HG03064 (cell line): ENCODE data around the gene TGFBR3.

ENCODE experiments used
- ATAC-seq: cut with Tn5 transposase; IDR thresholded peaks from one replicate; pipeline ENCODE4 v1.9.1; 2021; ENCODE audit warnings: low read depth; ENCODE audit not compliant: unreplicated experiment

The TGFBR3 gene

DNA sequence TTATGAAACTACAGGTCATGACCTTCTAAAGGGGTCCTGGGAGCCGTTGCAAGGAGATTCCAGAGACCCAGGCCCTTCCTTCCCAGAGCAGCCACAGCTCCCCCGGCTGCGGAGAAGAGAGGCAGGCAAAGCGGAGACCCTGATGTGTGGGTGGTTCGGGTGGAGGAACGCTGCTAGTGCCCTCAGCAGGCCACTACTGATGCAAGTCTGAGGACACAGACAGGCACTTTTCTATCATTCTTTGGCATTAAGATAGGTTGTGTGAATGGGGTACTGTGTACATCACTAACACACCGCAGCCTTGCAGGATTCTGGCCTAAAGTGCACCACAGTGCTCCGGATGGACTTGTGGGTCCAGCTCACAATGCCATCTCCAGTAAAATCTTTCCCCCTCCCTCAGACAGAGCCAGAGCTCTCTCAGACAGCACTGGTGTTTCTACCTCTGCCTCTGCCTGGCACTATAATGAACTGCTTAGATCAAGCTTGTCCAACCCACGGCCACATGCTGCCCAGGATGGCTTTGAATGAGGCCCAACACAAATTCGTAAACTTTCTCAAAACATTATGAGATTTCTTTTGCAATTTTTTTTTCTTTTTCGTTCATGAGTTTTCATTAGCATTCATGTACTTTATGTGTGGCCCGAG, 121.4 kb downstream of the TGFBR3 start:
- ATAC-seq, result no peak

DNA sequence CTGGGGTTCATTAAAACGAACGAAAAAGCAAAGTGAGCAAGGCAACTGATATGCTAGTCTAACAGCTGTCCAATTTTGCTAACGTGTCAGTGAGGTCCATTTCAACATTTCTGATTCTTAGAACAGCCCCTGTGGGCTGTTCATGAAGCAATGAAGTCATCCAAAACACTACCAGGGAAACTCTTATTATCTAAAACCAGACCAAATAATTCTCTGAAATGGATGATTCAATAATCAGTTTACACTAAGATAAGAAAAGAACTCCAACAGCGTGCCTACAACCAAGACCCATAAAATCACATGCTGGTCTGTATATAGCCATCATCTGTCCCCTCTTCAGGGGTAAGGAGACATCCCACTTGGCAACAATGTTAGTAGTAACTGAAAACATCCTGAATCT, 122.7 kb downstream of the TGFBR3 start:
- ATAC-seq, result no peak

DNA sequence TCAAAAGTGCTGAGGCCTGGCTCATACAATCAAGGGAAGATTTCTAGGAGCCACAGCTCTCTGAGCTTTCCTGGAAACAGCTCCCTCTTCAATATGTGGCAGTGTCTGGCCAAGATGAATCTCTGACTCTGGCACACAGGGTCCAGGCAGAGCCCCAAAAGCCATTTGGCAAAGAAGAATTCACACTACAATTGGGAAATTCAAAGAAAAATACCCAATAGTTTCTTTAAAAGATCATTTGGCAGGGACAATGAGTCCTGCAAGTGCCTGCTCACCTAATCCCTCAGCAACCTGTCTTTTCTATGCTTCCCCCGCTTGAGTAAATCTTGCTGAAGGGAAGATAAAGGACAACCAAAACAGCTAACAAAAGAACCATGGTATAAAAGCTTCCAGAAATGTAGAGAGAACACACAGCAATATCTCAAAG, 124.6 kb downstream of the TGFBR3 start:
- ATAC-seq, result no peak

DNA sequence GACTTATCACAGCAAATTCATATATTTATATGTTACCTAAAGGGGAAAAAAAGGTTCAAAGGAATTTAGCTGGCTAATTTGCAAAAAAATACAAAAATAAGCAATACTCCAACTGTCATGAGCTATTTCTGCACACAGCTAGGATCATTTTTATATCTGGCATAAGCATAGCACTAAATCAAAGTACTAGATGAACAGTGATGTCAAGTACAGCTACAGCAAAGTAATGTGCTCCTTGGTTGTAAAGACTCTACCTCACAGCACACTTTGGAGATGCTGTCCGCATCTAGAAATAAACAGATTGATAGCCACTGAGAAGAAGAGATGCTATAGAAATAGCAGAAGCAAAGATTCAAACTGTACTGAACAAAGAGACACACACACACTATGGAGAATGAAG, 125.4 kb downstream of the TGFBR3 start:
- no peak for ATAC-seq

DNA sequence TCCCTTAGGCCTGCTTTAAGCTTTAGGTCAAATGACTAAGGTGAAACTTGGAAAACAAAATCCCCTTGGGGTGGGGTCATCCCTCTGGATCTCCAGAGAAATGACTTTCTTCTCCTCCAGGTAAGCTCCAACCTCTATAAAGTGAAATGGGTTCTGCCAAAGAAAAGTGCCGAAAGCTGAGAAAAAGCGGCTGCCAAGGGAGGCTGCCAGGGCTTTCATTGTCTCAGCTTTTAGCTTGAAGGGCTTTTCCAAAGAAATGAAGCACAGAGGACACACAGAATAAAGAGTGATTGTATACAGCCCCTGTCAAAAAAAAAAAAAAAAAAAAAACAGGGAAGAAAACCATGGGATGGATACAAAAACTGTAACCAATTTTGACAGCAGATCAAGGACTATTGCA, 126.9 kb downstream of the TGFBR3 start:
- ATAC-seq, result no peak

DNA sequence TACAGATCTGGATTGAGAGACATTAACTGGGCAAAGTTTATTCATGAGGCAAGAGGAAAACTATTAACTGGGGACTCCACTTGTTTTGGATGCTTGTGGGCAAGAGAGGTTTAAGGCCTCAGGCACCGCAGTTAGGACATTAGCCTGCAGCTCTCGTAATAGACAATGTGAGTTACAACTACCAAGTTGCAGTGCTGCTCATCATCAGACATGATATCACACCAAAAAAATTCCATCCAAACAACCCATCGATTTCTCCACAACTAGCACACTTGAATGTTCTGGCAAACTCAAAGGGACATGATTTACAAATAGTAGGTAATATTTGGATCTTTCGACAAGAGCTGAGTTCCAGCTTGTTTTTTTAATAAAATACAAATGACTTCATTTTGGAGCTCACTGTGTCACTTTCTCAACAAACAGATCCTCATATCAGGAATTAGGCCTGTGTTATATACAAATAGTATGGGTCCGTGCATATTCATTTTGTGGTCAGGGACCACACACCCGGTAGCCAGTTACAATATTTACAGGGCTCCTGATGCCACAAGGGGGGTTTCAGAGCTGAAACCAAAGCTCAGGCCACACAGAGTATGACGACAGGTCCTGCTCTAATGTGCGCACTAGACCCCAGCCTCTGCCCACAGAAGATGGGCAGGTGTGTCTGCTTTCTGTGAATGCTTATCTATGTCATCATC, 128.0 kb downstream of the TGFBR3 start:
- no peak for ATAC-seq

DNA sequence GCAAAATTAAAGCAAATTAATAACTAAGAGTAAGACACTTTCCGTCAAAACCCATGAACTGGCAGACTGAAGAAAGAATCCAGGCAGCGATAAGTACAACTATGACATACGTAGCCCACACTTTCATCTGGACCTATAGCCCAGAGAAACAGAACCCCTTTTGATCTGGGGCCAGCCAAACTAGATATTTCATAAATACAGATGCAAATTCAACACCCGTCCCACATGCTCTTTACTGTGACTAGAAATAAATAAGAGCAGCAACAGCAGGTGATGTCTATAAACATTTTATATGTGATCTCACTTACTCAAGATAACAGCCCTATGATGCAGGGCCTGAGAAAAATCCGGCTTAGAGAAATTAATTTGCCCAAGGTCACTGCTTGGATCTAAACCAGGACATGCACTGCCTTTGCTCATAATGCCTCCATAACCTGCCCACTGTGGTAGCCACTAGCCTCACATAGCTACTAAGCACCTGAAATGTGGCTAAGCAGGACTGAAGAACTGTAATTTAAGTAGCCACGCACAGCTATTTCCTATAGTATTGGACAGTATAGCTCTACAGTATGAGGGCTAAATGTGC, 130.2 kb downstream of the TGFBR3 start:
- ATAC-seq, result no peak

DNA sequence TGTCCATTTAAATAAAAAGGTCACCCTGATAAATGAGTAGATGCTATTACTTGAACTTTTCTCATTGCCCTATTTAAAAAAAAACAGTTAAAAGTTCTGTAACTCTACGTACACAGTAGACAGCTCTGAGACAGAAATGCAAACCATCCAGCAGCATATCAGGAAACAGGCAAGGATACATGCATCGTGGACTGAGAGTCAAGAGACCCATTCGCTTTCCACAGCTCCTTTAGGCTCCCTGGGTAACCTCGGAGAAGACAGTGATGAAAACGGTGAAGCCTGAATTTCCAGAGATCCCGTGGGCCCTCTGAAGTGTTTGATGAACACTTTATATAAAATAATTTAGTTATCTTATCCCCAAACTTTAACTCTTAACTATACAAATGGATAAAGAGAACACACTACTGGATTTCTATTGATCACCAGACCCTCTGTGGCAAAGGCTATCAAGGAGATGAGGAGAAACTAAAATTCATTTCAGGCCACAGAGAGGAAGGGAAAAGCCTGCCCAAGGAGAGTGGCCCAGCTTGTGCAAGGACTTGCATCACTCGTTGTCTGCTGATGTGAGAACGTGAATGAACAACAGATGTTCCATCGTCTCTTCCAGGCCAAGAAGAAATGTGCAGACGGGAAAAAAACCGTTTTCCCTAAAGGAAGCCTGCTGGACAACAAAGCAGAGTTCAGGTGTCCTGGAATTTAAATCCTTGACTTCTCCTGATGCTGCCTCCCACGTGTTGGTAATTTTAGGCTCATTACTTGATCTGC, 131.0 kb downstream of the TGFBR3 start:
- ATAC-seq, result no peak

DNA sequence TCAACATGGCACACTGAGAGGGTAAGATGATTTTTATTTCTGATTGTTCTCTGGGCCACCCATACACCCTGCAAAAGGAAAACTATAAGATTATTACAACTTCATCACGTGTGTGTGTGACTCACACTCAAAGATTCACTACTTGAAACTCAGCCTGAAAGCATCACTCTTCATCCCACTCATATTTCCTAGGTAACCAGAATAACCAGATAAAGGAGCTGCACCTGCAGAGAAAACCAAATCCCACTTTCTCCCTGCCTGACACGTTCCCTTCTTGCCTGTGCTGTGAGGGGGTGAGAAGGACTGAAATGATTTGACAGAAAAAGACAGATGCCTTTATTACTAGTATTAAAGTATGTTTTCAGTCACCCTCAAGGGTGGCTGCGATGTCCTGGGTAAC, 131.6 kb downstream of the TGFBR3 start:
- ATAC-seq, result no peak

DNA sequence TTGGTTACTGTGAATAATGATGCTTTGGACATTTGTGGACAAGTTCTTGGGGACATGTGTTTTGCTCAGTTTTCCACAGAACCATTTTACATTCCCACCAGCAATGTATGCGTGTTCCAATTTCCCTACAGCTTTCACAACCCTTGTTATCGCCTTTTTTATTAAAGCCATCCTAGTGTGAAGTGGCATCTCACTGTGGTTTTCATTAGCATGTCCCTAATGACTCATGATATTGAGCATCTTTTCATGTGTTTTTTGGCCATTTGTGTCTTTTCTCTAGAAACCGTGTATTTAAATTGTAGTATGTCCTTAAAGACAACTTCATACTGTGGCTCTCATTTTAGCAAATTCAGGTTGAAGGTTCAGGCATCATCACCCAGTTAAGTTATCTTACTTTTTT, 132.1 kb downstream of the TGFBR3 start:
- no peak for ATAC-seq

DNA sequence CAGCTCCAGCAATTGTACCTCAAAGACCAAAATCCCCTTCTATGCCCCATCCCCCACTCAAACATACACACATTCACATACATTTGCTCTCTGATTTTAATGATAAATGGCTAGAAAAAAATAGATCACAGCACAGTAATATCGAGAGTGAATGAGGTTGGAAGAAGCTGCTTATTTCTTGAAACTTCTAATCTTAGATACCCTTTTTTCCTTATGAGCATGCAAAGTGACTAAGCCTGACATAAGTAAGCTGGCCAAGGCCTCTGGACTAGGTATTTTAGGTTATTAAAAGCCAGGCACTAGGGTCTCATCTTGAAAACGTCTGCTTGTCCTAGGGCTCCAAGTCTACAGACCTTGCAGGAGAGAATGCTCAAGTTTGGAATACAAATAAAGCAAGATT, 133.6 kb downstream of the TGFBR3 start:
- ATAC-seq, result peak; percentile 56

DNA sequence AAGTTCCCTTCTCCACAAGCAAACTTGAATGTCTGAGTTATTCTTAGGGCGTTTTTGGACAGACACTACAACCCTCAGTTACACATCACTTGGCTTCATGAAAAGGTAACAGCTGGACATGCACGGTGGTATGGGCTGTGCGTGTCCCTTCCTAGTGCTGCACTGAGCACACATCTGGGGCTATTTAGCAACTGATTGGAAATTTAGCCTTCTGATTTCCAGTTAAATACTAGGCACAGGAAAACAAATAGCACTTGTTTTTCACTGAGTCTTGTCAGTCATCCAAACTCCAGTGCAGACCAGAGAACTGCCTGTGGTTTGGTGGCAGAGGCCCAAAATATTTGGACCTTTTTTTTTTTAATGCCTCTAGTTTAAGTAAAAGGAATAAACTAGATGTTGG, 134.7 kb downstream of the TGFBR3 start:
- no peak for ATAC-seq

DNA sequence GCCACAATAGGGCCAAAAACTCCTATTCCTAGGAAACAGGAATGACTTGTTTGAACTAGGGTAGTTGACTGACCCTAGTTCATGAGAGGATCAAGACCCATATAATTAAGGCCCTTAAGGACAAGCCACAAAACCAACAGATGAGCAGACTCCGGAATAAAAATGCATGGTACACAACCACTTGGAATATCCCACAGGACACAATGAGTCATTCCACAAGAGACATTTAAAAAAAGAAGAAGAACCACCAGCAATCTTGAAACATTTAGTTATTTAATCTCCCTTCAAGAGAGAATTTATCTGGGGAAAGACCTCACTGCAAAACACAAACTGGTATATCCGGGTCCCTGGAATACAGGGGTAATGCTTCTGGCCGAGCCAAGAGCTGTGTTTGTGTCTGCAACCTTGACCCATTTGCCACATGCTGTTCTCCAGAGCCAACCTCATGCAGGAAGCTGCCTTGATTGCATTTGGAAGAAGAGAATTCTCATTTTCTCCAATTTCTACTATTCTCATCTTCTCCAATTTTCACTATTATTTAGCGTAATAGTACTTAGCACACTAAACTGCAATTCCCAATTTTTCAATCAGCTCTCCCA, 135.5 kb downstream of the TGFBR3 start:
- ATAC-seq, result no peak

DNA sequence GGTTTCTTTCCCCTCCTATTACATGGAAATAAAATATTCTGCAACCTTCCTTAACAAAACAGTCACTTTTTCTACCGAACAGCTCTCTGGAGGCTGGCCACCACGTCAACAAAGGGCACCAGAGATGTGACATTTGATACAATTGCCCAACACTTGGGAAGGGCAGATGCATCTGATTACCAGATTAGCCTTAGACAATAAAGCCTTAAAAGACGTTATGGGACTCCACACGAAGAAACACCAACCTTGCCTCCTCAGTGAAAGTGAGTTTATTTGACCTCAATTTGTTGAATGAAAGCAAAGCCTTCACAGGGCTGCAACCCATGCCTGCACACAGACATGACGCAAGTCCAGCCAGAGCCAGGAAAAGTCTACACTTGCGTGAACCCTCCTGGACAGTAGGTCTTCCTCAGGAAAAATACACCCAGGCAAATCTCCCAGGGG, 136.1 kb downstream of the TGFBR3 start:
- ATAC-seq, result no peak

DNA sequence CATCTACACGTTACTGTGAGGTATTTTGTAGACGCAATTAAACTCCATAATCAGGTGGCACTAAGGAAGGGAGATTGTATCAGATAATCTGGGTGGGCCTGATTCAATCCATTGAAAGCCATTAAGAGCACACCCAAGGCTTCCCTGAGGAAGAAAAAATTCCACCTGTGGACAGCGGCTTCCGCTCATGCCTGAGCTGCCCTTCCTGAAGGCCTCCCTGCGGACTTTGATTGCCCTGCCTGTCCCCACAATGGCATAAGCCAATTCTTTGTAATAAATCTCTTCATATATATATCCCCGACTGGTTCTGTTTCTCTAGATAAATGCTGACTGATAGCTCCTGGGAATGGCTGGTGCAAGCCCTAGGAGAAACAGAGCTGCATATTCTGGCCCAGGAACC, 138.3 kb downstream of the TGFBR3 start:
- ATAC-seq, result no peak

DNA sequence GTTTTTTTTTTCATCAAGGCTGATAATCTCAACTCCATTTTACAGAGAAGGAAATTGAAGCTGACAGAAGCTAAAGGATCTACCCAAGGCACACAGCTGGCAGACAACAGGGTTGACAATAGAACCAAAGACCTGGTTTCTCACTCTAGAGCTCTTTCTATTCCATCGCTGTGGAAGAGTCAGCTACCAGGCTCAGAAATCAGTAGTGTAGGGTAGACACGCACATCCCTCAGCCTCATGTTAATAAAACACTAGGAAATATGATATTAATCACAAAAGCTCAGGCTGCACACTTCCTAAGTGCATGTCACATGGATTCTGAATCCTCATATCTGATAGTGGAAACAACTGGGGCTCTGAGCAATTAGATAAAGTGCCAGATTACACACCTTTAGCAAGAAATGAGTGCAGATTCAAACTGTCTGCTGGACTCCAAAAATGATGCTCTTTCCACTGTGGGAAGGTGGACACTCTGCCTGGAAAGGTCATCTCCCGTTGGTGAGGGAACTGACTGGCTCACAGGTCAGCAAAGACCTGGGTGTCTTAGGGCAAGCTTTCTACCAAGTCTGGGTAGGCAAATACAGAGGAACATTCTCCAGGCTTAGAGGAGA, 139.1 kb downstream of the TGFBR3 start:
- ATAC-seq, result no peak

DNA sequence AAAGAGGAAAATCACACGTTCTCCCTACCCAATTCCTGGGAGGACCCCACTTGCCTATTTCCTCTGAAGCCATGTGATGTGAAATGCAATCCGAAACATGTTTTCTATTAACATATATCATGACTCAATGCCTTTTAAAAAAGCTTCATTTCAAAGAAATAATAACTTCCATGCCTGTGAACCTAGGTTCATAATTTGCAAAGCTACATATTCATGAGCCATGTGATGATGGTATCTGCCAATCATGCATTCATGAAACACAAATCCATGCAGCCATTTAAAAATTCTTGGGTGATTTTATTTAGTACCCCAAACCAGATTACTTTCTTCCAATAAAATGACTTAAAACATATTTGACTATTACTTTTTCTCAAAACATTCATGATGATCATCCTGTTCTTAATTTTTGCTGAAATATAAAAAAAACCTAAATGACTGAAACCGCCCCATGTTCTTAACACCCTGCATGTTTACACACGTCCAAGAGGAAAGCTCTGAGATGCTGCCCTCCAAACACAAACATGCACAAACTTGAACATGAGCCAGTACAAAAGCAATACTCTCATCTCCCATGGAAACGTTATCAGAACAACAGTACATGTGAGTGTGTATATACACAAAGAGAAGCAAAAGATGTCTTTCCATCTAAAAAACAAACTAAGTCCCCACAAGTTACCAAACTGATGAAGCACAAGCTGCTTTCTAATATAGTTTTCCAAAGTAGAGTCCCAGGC, 140.1 kb downstream of the TGFBR3 start:
- ATAC-seq, result no peak

DNA sequence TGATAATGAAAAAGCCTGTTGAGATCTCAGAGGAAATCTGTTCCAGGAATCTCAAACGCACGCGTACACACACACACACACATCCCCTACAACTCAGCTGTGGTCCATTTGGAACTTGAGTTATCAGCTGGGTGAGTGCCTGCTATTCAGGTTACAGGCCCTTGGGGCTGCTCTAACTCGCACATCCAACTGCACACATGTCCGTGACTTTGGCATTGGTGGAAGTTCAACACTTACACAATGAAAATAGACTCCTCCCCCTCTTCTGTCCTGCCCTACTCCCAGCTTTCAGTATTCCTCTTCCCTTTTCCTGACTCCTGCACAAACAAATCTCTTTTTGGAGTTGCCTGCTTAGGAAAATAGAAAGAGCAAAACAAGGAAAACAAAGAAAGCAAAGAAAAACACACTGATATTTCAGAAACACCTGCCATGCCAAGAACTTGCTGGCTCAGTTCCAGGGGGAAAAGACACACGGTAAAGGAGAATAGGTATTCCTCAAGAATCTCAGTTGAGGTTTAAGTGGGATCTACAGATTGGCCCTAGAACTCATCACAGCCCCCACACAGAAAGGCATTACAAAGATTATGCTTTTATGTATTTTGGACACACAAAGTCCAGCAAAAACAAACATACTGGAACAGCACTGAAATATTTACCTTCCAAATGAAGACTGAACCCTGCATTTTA, 140.9 kb downstream of the TGFBR3 start:
- no peak for ATAC-seq

DNA sequence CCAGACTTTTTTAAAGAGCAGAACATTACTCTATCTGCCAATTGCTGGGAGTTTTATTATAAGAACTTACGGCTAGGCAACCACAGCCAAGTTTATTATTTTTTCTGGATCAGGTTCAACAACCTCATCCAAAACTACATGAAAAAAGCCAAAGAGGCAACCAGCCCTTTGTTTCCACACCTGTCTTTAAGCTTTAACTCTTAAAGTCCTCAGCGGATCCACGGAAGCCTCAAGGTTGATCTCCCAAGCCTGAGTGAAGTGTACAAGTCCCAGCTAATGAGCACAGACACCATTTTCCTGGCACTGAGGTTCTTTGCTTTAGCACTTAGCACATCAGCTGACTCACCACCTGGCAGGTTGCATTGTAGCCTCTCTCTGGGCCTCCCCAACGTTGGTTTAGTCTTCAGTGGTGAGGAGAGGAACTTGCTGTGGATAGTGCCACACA, 143.1 kb downstream of the TGFBR3 start:
- ATAC-seq, result no peak
